Measurements from ENCODE around the gene RNF222.

- TF ChIP-seq CTCF (conservative IDR thresholded peaks at IDR 0.05) (no peak), ZFX (IDR thresholded peaks at IDR 0.05) (no peak)
Observed at GRCh38 chr17:8426094-8426720, 28.6 kb upstream of the RNF222 start.
